H1 (cell line): ENCODE results near the gene HID1. TPM values are rescaled to one million over a fixed set of nuclear protein-coding genes. Genes with fewer than 3 reads are reported as not detected.

Source experiments
- ATF3 ChIP-seq: IDR thresholded peaks from 2 replicates; pipeline ENCODE4 v1.6.1; 2011; ENCODE audit warnings: low read depth, mild to moderate bottlenecking, low read length; ENCODE audit not compliant: insufficient read depth
- JUND ChIP-seq: IDR thresholded peaks from 2 replicates; pipeline ENCODE4 v1.6.1; 2011; ENCODE audit warnings: mild to moderate bottlenecking, improper control_type of control experiment, low read length
- KDM4A ChIP-seq: IDR thresholded peaks from one replicate; pipeline ENCODE4 v1.7.1; 2012; ENCODE audit warnings: low read depth, mild to moderate bottlenecking, moderate library complexity, low read length, inconsistent platforms; ENCODE audit not compliant: severe bottlenecking
- MAX ChIP-seq: IDR thresholded peaks from 2 replicates; pipeline ENCODE4 v1.6.1; 2012; ENCODE audit warnings: inconsistent platforms
- SP1 ChIP-seq: IDR thresholded peaks from 2 replicates; pipeline ENCODE4 v1.6.1; 2011; ENCODE audit warnings: low read depth, low read length
- polyA plus RNA-seq, 7 experiments: library from polyadenylated mRNA; depleted of rRNA in 3 of 7; stranded (reverse) in 5 of 7; unstranded in 2 of 7; fragments of >200 nt in 5 of 7; fragments of 200-250 nt in 2 of 7; gene quantifications; 1 replicate in 5 of 7; 2 replicates in 1 of 7; 4 replicates in 1 of 7; pipeline versions ENCODE4 v1.2.1 to v1.2.3, GENCODE V29; 2011 to 2013; ENCODE audit warnings: missing spikeins in 2 of 7, mixed read lengths in 2 of 7
- total RNA-seq: library from RNA; stranded (reverse); fragmentation: NEBNext Ultra II Directional; extraction: Animal tissue kit (Norgen Biotek cat#: 25700); gene quantifications from 2 replicates; pipeline ENCODE4 v1.2.1, GENCODE V29; 2021

Gene HID1
- total and polyA plus RNA-seq, 2 of the 8 experiments (the other 6 are each of a cell fraction or from before 2014, with no cell fraction given): 15.1 to 25.9 TPM

GRCh38 chr17:74954665-74955421 lies 17.7 kb downstream of the HID1 start (continued):
- no peak for TF ChIP-seq KDM4A
- no peak for TF ChIP-seq JUND
- no peak for TF ChIP-seq ATF3
- TF ChIP-seq SP1: no peak
- no peak for TF ChIP-seq MAX
- TF ChIP-seq, all 59 proteins: peak for 0
